CD4-positive, alpha-beta memory T cell (primary cell): Measurements from ENCODE around the gene HSD17B14. TPM values are rescaled to one million over a fixed set of nuclear protein-coding genes. Genes with fewer than 3 reads are reported as not detected.
"Not testable (repeated sequence)": the region's sequence is repeated elsewhere in the genome, so short reads cannot be mapped to it uniquely, and the experiment has no call there.

ENCODE experiments used
- CTCF ChIA-PET: fragments of 350-600 bp; sonication (Branson Sonifier 250); formaldehyde crosslinking; loops from one replicate; lab custom pipeline; 2021; ENCODE audit warnings: inconsistent platforms; ENCODE audit not compliant: partially characterized antibody; lab: Charles Lee
- POLR2A ChIA-PET: fragments of 350-600 bp; sonication (Branson Sonifier 250); formaldehyde crosslinking; loops from one replicate; lab custom pipeline; 2021; ENCODE audit not compliant: partially characterized antibody; lab: Charles Lee
- DNase-seq, 5 donors: peaks; one replicate each; pipeline versions ENCODE4 v3.0.0 to v3.0.0-alpha.2; 2020 to 2022; ENCODE audit warnings: mixed read lengths in 1 of 5
- H3K27ac ChIP-seq: one replicate; pipeline ENCODE4 v1.7.0; 2013; ENCODE audit warnings: low read depth, low read length
- H3K27me3 ChIP-seq: 2 replicates; pipeline ENCODE4 v1.7.0; 2013; ENCODE audit warnings: mild to moderate bottlenecking, low read length, moderate library complexity; ENCODE audit not compliant: insufficient read depth
- H3K36me3 ChIP-seq: 2 replicates; pipeline ENCODE4 v1.7.0; 2013; ENCODE audit warnings: mild to moderate bottlenecking, low read length, moderate library complexity; ENCODE audit not compliant: insufficient read depth
- H3K4me1 ChIP-seq: 2 replicates; pipeline ENCODE4 v1.7.0; 2013; ENCODE audit warnings: mild to moderate bottlenecking, low read length, moderate library complexity; ENCODE audit not compliant: insufficient read depth
- H3K4me3 ChIP-seq, 2 donors: one replicate each; pipeline ENCODE4 v1.7.0; 2013; ENCODE audit warnings: low read length in 2 of 2, mild to moderate bottlenecking in 1 of 2
- H3K9me3 ChIP-seq, 2 donors: one replicate each; pipeline ENCODE4 v1.7.0; 2013; ENCODE audit warnings: low read length in 2 of 2, control low read depth in 1 of 2; ENCODE audit not compliant: control insufficient read depth in 1 of 2
- H3K27ac Mint-ChIP-seq, 7 donors: one replicate each; pipeline ENCODE4 v1.8.0; 2020 to 2021; ENCODE audit warnings: mixed read lengths in 7 of 7, mild to moderate bottlenecking in 6 of 7, inconsistent platforms in 3 of 7, moderate library complexity in 3 of 7
- H3K27me3 Mint-ChIP-seq, 2 donors: one replicate each; pipeline ENCODE4 v1.8.0; 2020 to 2021; ENCODE audit warnings: mixed read lengths in 2 of 2
- H3K36me3 Mint-ChIP-seq, 2 donors: one replicate each; pipeline ENCODE4 v1.8.0; 2020 to 2021; ENCODE audit warnings: mixed read lengths in 2 of 2, inconsistent platforms in 1 of 2, mild to moderate bottlenecking in 1 of 2
- H3K4me1 Mint-ChIP-seq, 4 donors: one replicate each; pipeline ENCODE4 v1.8.0; 2020 to 2021; ENCODE audit warnings: mixed read lengths in 4 of 4, mild to moderate bottlenecking in 1 of 4
- H3K4me3 Mint-ChIP-seq, 8 donors: one replicate each; pipeline ENCODE4 v1.8.0; 2020 to 2021; ENCODE audit warnings: mixed read lengths in 8 of 8, mild to moderate bottlenecking in 7 of 8, moderate library complexity in 6 of 8, inconsistent platforms in 3 of 8
- H3K9me3 Mint-ChIP-seq, 8 donors: one replicate each; pipeline ENCODE4 v1.8.0; 2020 to 2021; ENCODE audit warnings: mixed read lengths in 8 of 8, mild to moderate bottlenecking in 5 of 8, inconsistent platforms in 3 of 8, moderate library complexity in 1 of 8
- intact Hi-C: fragments of 100-400 bp; cut with micrococcal nuclease; formaldehyde crosslinking; loops from one replicate; pipeline ENCODE4 v1.15.1; 2023
- polyA plus RNA-seq, 2 donors: library from polyadenylated mRNA; unstranded; fragments of 300-500 nt; fragmentation: Illumina TruSeq; gene quantifications; one replicate each; pipeline ENCODE4 v1.2.3, GENCODE V29; 2021
- total RNA-seq, 2 experiments: library from RNA; stranded (reverse); gene quantifications; one replicate each; pipeline ENCODE4 v1.2.3, GENCODE V29; 2021

The HSD17B14 gene
- total and polyA plus RNA-seq, 4 experiments from 2014 or later = 0.32 to 1.1 (median 0.55) TPM

- no peaks in the 10 kb centered on the region for H3K9me3 ChIP-seq
- H3K27ac Mint-ChIP-seq = no peak overlapping the region
- H3K36me3 ChIP-seq = no peaks in the 10 kb centered on the region
- H3K27ac ChIP-seq = no peak overlapping the region
- no peaks in the 10 kb centered on the region for H3K36me3 Mint-ChIP-seq
- intact Hi-C loops = no loop called here
- ChIA-PET CTCF (interaction anchor here (1.0 to 1.1 kb wide), 2 partner anchors 18 to 72 kb away, joined by 3 read pairs; no protein-coding TSS in a partner anchor), POLR2A (interaction anchor here (1.3 kb wide), 1 partner anchor 195 kb away, joined by 3 read pairs; the partner anchor contains the start of gene FTL)
- H3K4me3 ChIP-seq = no peak overlapping the region
- H3K27me3 Mint-ChIP-seq = peaks cover 15 to 18% of the 10 kb centered on the region in 2 donors
- no peak for DNase-seq
- no peaks in the 10 kb centered on the region for H3K4me1 ChIP-seq
- H3K4me1 Mint-ChIP-seq = no peaks in the 10 kb centered on the region
- no peaks in the 10 kb centered on the region for H3K27me3 ChIP-seq
- H3K4me3 Mint-ChIP-seq = no peak overlapping the region
- no peaks in the 10 kb centered on the region for H3K9me3 Mint-ChIP-seq
Observed at GRCh38 chr19:48770266-48770665, 66.0 kb downstream of the HSD17B14 start.

GRCh38 chr19:48768994-48769713 is 67.1 kb downstream of the HSD17B14 start:
- H3K36me3 Mint-ChIP-seq = no peaks in the 10 kb centered on the region
- ChIA-PET POLR2A (interaction anchor here (1.3 kb wide), 1 partner anchor 196 kb away, joined by 3 read pairs; the partner anchor contains the start of gene FTL), CTCF (interaction anchor here (0.6 to 1.1 kb wide), 2 partner anchors 19 to 20 kb away, joined by 3 read pairs; no protein-coding TSS in a partner anchor)
- H3K27me3 Mint-ChIP-seq = peaks cover 17 to 20% of the 10 kb centered on the region in 2 donors
- intact Hi-C loops = no loop called here
- Histone ChIP-seq H3K4me3 (no peak overlapping the region), H3K4me1 (no peaks in the 10 kb centered on the region), H3K27ac (no peak overlapping the region), H3K27me3 (no peaks in the 10 kb centered on the region), H3K36me3 (no peaks in the 10 kb centered on the region), H3K9me3 (no peaks in the 10 kb centered on the region)
- no peaks in the 10 kb centered on the region for H3K9me3 Mint-ChIP-seq
- no peak for DNase-seq
- H3K27ac Mint-ChIP-seq = no peak overlapping the region
- H3K4me3 Mint-ChIP-seq = no peak overlapping the region
- H3K4me1 Mint-ChIP-seq = no peaks in the 10 kb centered on the region

GRCh38 chr19:48768171-48768753 is 68.0 kb downstream of the HSD17B14 start:
- H3K9me3 Mint-ChIP-seq, H3K36me3 Mint-ChIP-seq, POLR2A ChIA-PET, DNase-seq, CTCF ChIA-PET, H3K9me3 ChIP-seq, H3K4me3 ChIP-seq, H3K4me3 Mint-ChIP-seq, H3K4me1 ChIP-seq, H3K27ac Mint-ChIP-seq, H3K36me3 ChIP-seq, H3K4me1 Mint-ChIP-seq, H3K27ac ChIP-seq, H3K27me3 ChIP-seq, intact Hi-C loops: not testable (repeated sequence)
- peaks cover 17 to 20% of the 10 kb centered on the region in 2 donors for H3K27me3 Mint-ChIP-seq

GRCh38 chr19:48765816-48766215 is 70.5 kb downstream of the HSD17B14 start:
- H3K4me1 Mint-ChIP-seq, H3K4me1 ChIP-seq, H3K27ac Mint-ChIP-seq, H3K36me3 Mint-ChIP-seq, H3K36me3 ChIP-seq, H3K4me3 Mint-ChIP-seq, intact Hi-C loops, H3K9me3 ChIP-seq, H3K4me3 ChIP-seq, POLR2A ChIA-PET, H3K27me3 ChIP-seq, H3K9me3 Mint-ChIP-seq, CTCF ChIA-PET, H3K27ac ChIP-seq, DNase-seq: not testable (repeated sequence)
- peaks cover 15 to 19% of the 10 kb centered on the region in 2 donors for H3K27me3 Mint-ChIP-seq

Other genes starting within 250 kb of the HSD17B14 start
Only the 30 nearest of the 33 such genes appear.
- 1 to 10 TPM; 4.3 to 5.3 TPM for gene FAM83E, start 221.4 kb downstream of the HSD17B14 start, total RNA-seq
- not detected for gene FAM83E, start 221.4 kb downstream of the HSD17B14 start, polyA plus RNA-seq
- 1,000 to 10,000 TPM; 2,357 to 2,448 TPM for gene RPL18, start 217.3 kb downstream of the HSD17B14 start, total RNA-seq
- 1,000 to 10,000 TPM; 2,084 to 2,180 TPM for gene RPL18, start 217.3 kb downstream of the HSD17B14 start, polyA plus RNA-seq
- gene SPHK2, start 217.0 kb downstream of the HSD17B14 start, total RNA-seq = 10 to 100 TPM; 25.0 to 29.1 TPM
- 1 to 10 TPM; 6.0 to 8.4 TPM for gene SPHK2, start 217.0 kb downstream of the HSD17B14 start, polyA plus RNA-seq
- 10 to 100 TPM; 62.6 to 69.5 TPM for gene DBP, start 199.1 kb downstream of the HSD17B14 start, total RNA-seq
- gene DBP, start 199.1 kb downstream of the HSD17B14 start, polyA plus RNA-seq = 100 to 1,000 TPM in 1 of 2 donors, 10 to 100 TPM in 1; 37.4 to 113 TPM
- 10 to 100 TPM; 13.7 to 15.4 TPM for gene CA11, start 190.3 kb downstream of the HSD17B14 start, total RNA-seq
- 1 to 10 TPM; 5.0 to 9.4 TPM for gene CA11, start 190.3 kb downstream of the HSD17B14 start, polyA plus RNA-seq
- gene NTN5, start 163.5 kb downstream of the HSD17B14 start, total RNA-seq = 1 to 10 TPM; 2.3 to 3.3 TPM
- under 1 TPM in 1 of 2 donors, not detected in 1; 0.62 TPM for gene NTN5, start 163.5 kb downstream of the HSD17B14 start, polyA plus RNA-seq
- not detected for gene FUT2, start 140.5 kb downstream of the HSD17B14 start, total RNA-seq
- under 1 TPM; 0.11 to 0.59 TPM for gene FUT2, start 140.5 kb downstream of the HSD17B14 start, polyA plus RNA-seq
- gene MAMSTR, start 116.8 kb downstream of the HSD17B14 start, total RNA-seq = 1 to 10 TPM; 2.1 to 2.5 TPM
- gene MAMSTR, start 116.8 kb downstream of the HSD17B14 start, polyA plus RNA-seq = under 1 TPM; 0.71 to 0.73 TPM
- under 1 TPM in 1 of 2 experiments, not detected in 1; 0.22 TPM for gene RASIP1, start 95.9 kb downstream of the HSD17B14 start, total RNA-seq
- gene RASIP1, start 95.9 kb downstream of the HSD17B14 start, polyA plus RNA-seq = under 1 TPM; 0.10 to 0.25 TPM
- gene IZUMO1, start 89.6 kb downstream of the HSD17B14 start, total RNA-seq = not detected
- gene IZUMO1, start 89.6 kb downstream of the HSD17B14 start, polyA plus RNA-seq = not detected
- under 1 TPM; 0.22 to 0.32 TPM for gene FUT1, start 83.8 kb downstream of the HSD17B14 start, total RNA-seq
- under 1 TPM in 1 of 2 donors, not detected in 1; 0.11 TPM for gene FUT1, start 83.8 kb downstream of the HSD17B14 start, polyA plus RNA-seq
- gene FGF21, start 81.0 kb downstream of the HSD17B14 start, total RNA-seq = not detected
- not detected for gene FGF21, start 81.0 kb downstream of the HSD17B14 start, polyA plus RNA-seq
- 10 to 100 TPM; 25.9 to 30.1 TPM for gene BCAT2, start 25.5 kb downstream of the HSD17B14 start, total RNA-seq
- gene BCAT2, start 25.5 kb downstream of the HSD17B14 start, polyA plus RNA-seq = 10 to 100 TPM; 19.0 to 28.8 TPM
- 1 to 10 TPM; 2.8 to 6.6 TPM for gene PLEKHA4, start 32.1 kb upstream of the HSD17B14 start, total RNA-seq
- gene PLEKHA4, start 32.1 kb upstream of the HSD17B14 start, polyA plus RNA-seq = 1 to 10 TPM; 2.3 to 7.5 TPM
- 10 to 100 TPM; 67.0 to 69.8 TPM for gene PPP1R15A, start 35.9 kb upstream of the HSD17B14 start, total RNA-seq
- gene PPP1R15A, start 35.9 kb upstream of the HSD17B14 start, polyA plus RNA-seq = 10 to 100 TPM; 79.6 to 83.3 TPM
- not detected for gene TULP2, start 62.3 kb upstream of the HSD17B14 start, total RNA-seq
- gene TULP2, start 62.3 kb upstream of the HSD17B14 start, polyA plus RNA-seq = not detected
- 100 to 1,000 TPM; 132 to 145 TPM for gene NUCB1, start 63.8 kb upstream of the HSD17B14 start, total RNA-seq
- gene NUCB1, start 63.8 kb upstream of the HSD17B14 start, polyA plus RNA-seq = 100 to 1,000 TPM in 1 of 2 donors, 10 to 100 TPM in 1; 65.3 to 126 TPM
- gene DHDH, start 97.2 kb upstream of the HSD17B14 start, total RNA-seq = 1 to 10 TPM; 1.2 to 1.6 TPM
- gene DHDH, start 97.2 kb upstream of the HSD17B14 start, polyA plus RNA-seq = 1 to 10 TPM in 1 of 2 donors, under 1 TPM in 1; 0.60 to 1.2 TPM
- gene BAX, start 118.4 kb upstream of the HSD17B14 start, total RNA-seq = 100 to 1,000 TPM; 173 to 183 TPM
- 10 to 100 TPM; 56.5 to 66.8 TPM for gene BAX, start 118.4 kb upstream of the HSD17B14 start, polyA plus RNA-seq
- 1,000 to 10,000 TPM; 1,304 to 1,371 TPM for gene FTL, start 128.8 kb upstream of the HSD17B14 start, total RNA-seq
- gene FTL, start 128.8 kb upstream of the HSD17B14 start, polyA plus RNA-seq = 1,000 to 10,000 TPM; 3,537 to 4,474 TPM
- gene GYS1, start 156.8 kb upstream of the HSD17B14 start, total RNA-seq = 10 to 100 TPM; 56.2 to 56.4 TPM
- 10 to 100 TPM; 30.6 to 31.4 TPM for gene GYS1, start 156.8 kb upstream of the HSD17B14 start, polyA plus RNA-seq
- 10 to 100 TPM; 27.9 to 28.5 TPM for gene RUVBL2, start 157.4 kb upstream of the HSD17B14 start, total RNA-seq
- gene RUVBL2, start 157.4 kb upstream of the HSD17B14 start, polyA plus RNA-seq = 10 to 100 TPM; 48.6 to 51.9 TPM
- gene LHB, start 180.6 kb upstream of the HSD17B14 start, total RNA-seq = not detected
- gene LHB, start 180.6 kb upstream of the HSD17B14 start, polyA plus RNA-seq = under 1 TPM in 1 of 2 donors, not detected in 1; 0.49 TPM
- gene CGB3, start 187.8 kb upstream of the HSD17B14 start, total RNA-seq = not detected
- not detected for gene CGB3, start 187.8 kb upstream of the HSD17B14 start, polyA plus RNA-seq
- gene CGB2, start 195.4 kb upstream of the HSD17B14 start, total RNA-seq = not detected
- not detected for gene CGB2, start 195.4 kb upstream of the HSD17B14 start, polyA plus RNA-seq
- not detected for gene CGB1, start 200.4 kb upstream of the HSD17B14 start, total RNA-seq
- not detected for gene CGB1, start 200.4 kb upstream of the HSD17B14 start, polyA plus RNA-seq
- not detected for gene CGB5, start 207.4 kb upstream of the HSD17B14 start, total RNA-seq
- gene CGB5, start 207.4 kb upstream of the HSD17B14 start, polyA plus RNA-seq = not detected
- gene CGB8, start 212.6 kb upstream of the HSD17B14 start, total RNA-seq = not detected
- gene CGB8, start 212.6 kb upstream of the HSD17B14 start, polyA plus RNA-seq = not detected
- not detected for gene CGB7, start 221.3 kb upstream of the HSD17B14 start, total RNA-seq
- not detected for gene CGB7, start 221.3 kb upstream of the HSD17B14 start, polyA plus RNA-seq
- gene NTF4, start 228.3 kb upstream of the HSD17B14 start, total RNA-seq = not detected
- not detected for gene NTF4, start 228.3 kb upstream of the HSD17B14 start, polyA plus RNA-seq